ENCODE measurements around the gene USP49.

GRCh38 chr6:41881506-41881905 lies 13.7 kb downstream of the USP49 start:
- no peak for TF ChIP-seq GATA2 (IDR thresholded peaks at IDR 0.05; ENCODE audit: low read depth, low read length)
- TF ChIP-seq GATA3 (IDR thresholded peaks at IDR 0.05; ENCODE audit: low read depth, low read length) = no peak
